Stimulated activated CD4-positive, alpha-beta T cell treated with anti-CD3 and anti-CD28 coated beads, Interleukin-1b, Interleukin-23, amount 100 ng/mL, for 4 hours (primary cell): Measurements from ENCODE around the gene ECHDC1.
"Not testable (repeated sequence)": the region's sequence is repeated elsewhere in the genome, so short reads cannot be mapped to it uniquely, and the experiment has no call there.

Experiments
- DNase-seq, 2 donors: peaks; one replicate each; pipeline ENCODE4 v3.0.0-alpha.2; 2020; ENCODE audit warnings: low read depth in 2 of 2

Gene ECHDC1

GRCh38 chr6:127342946-127343808 is at the start of gene ECHDC1:
Gene ECHDC1 (minus strand): TSS chr6:127343609. CDS start chr6:127331028, 12,581 bp downstream.
- peak; percentile 61 to 65 for DNase-seq

DNA sequence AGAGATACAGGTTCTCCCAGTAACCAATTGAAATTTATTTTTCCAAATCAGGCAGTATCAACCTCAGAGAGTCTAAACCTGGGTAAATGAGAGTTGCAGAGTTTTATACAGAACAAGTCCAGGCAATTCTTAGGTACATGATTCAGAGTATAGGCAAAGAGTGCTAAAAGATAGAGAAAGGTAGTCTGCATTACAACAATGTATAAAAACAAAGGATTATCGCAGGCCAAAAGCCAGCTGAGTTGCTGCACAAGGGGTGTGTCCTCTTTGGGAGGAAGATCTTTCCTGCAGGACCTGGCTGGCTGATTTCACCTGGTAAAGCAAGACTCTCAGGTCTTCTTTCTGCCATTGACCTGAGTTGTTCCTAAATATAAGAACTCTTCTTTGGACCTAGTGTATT is 48.9 kb upstream of the ECHDC1 start:
- DNase-seq = no peak

- no peak for DNase-seq
Observed at GRCh38 chr6:127391094-127391953, 47.9 kb upstream of the ECHDC1 start.

DNA sequence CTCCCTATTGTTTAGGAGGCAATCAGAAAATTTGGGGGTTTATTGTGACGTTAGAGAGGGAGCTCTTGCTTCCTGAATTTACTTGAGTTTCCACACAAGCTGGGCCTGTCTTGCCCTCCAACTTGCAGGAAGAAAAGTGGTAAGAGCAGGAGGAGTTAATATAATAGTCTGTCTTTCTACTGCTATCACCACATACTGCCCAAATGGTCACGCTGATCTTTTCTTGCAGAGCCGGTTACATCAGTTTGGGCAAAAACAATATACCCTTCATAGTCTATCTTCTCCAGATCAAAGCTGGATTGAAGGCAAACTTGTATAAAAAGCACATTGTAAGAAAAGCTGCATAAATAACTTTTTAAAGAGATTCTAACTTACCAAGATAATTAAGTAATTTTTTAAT is 46.3 kb upstream of the ECHDC1 start:
- no peak for DNase-seq

GRCh38 chr6:127385668-127386430 is 42.4 kb upstream of the ECHDC1 start:
- DNase-seq = no peak

- not testable (repeated sequence) for DNase-seq
Observed at GRCh38 chr6:127384848-127385247, 41.4 kb upstream of the ECHDC1 start.

DNA sequence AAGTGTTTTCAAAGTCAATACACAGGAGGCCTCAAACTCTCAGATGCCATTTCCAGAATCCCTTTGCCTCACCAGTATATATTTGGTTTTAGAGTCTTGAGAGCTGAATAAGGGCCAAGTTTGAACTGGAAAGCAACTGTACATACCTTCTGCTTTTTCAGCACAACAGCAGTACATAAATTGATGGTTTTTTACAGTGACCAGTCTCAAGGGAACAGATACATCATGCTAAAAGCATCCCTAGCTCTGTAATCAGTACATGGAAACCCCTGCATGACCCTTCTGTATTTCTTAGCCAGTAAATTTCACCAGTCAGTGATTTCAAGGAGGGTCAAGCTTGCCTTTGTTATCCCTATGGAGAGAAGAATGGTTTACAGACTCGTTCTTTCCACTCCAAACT is 40.6 kb upstream of the ECHDC1 start:
- no peak for DNase-seq

GRCh38 chr6:127382413-127382812 is 39.0 kb upstream of the ECHDC1 start:
- DNase-seq = no peak

- no peak for DNase-seq
Observed at GRCh38 chr6:127381384-127381783, 38.0 kb upstream of the ECHDC1 start.

GRCh38 chr6:127376685-127377084 is 33.3 kb upstream of the ECHDC1 start:
- DNase-seq = no peak

GRCh38 chr6:127367023-127367375 is 23.6 kb upstream of the ECHDC1 start:
- no peak for DNase-seq

GRCh38 chr6:127366282-127367022 is 23.0 kb upstream of the ECHDC1 start:
- no peak for DNase-seq

DNA sequence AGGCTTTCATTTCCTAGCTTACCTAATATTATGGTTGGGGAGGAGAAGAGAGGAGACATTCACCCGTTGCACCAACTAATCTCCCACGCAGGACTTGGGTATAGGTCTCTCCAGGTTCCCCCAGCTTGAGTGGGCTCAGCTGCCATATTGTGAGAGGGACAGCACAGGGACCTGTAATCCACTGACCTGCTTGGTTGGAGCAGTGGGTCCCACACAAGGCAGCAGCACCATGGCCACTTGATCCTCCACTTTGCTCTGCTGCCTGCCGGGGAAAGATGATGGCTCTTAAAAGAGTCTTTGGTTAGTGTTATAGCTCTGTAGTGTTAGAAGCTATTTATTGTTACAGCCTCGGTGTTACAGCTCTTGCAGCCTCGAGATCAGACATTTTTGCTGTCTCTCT is 22.5 kb upstream of the ECHDC1 start:
- DNase-seq = no peak

DNA sequence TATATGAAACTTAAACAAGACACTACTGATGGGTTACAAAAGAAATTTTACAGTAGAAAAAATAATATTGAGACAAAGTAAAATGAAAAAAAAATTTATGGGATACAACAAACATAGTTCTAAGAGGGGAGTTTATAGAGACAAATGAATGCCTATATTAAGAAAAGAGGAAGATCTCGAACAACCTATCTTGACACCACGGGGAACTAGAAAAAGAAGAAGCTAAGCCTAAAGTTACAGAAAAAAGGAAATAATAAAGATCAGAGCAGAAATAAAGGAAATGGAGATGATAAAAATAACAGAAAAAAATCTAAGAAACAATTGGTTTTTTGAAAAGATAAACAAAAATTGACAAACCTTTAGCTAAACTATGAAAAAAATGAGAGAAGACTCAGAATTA is 9.1 kb upstream of the ECHDC1 start:
- no peak for DNase-seq

DNA sequence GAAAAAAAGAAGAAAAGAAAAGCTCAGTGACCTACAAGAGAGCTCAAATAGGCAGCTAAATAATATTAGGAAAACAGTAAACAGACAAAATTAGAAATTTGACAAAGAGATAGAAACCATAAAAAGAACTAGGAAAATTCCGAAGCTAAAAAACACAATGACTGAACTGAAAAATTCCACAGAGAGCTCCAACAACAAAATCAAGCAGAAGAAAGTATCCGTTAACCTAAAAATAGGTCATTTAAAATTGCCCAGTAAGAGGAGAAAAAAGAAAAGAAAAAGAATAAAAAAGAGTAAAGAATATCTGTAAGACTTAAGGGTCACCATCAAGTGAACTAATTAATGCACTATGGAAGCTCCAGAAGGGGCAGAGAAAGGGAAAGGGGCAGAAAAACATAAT is 6.6 kb upstream of the ECHDC1 start:
- DNase-seq = no peak

DNA sequence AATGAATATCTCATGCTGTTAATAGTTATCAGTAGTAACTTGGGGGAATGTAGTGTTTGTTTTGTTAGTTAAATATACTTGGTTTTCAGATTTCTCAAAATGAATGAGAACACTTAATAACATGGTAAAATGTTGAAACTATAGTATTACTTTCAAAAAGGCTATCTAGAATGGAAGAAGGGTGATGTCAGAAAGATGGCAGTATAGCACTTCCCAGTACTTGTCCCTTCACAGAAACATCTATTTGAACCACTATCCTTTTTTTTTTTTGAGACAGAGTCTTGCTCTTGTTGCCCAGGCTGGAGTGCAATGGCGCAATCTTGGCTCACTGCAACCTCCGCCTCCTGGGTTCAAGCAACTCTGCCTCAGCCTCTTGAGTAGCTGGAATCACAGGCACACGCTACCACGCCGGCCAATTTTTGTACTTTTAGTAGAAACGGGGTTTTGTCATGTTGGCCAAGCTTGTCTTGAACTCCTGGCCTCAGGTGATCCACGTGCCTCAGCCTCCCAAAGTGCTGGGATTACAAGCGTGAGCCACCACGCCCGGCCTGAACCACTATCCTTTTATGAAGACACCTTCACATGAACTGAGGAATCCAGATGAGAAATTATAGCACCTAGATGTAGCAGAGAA is 4.7 kb upstream of the ECHDC1 start:
- no peak for DNase-seq

DNA sequence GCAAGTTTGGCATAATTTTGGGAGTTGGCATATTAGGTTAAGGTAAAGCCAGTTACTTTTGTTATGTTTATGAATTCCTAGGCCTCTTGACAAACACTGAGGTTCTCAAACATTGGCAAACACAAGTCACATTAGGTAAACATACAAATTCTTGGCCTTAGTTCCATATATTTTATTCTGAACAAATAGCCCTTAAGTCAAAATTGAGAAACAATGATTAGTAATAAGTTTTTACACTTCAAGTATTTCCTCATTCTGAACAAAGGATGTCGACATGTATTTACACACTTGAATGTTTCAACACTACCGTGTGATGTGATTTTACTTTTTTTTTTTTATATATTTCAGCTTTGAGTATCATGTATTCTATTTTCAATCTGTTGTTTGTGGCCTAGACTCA is 3.8 kb upstream of the ECHDC1 start:
- DNase-seq = no peak

DNA sequence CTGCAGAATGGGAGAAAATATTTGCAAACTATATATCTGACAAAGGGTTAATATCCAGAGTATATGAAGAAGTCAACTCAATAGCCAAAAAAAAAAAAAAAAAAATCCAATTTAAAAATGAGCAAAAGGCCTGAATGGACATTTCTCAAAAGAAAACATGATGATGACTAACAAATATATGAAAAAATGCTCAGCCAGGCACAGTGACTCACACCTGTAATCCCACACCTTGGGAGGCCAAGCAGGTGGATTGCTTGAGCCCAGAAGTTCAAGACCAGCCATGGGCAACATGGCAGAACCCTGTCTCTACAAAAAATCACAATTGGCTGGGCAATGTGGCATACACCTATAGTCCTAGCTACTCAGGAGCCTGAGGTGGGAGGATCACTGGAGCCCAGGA is 2.1 kb upstream of the ECHDC1 start:
- no peak for DNase-seq

- no peak for DNase-seq
Observed at GRCh38 chr6:127343809-127344659, 625 bp upstream of the ECHDC1 start.
